GM19043 (cell line): Measurements from ENCODE around the gene LRMDA.

Experiments used
- ATAC-seq: cut with Tn5 transposase; IDR thresholded peaks from one replicate; pipeline ENCODE4 v1.9.1; 2021; ENCODE audit warnings: low read depth; ENCODE audit not compliant: unreplicated experiment

LRMDA gene

DNA sequence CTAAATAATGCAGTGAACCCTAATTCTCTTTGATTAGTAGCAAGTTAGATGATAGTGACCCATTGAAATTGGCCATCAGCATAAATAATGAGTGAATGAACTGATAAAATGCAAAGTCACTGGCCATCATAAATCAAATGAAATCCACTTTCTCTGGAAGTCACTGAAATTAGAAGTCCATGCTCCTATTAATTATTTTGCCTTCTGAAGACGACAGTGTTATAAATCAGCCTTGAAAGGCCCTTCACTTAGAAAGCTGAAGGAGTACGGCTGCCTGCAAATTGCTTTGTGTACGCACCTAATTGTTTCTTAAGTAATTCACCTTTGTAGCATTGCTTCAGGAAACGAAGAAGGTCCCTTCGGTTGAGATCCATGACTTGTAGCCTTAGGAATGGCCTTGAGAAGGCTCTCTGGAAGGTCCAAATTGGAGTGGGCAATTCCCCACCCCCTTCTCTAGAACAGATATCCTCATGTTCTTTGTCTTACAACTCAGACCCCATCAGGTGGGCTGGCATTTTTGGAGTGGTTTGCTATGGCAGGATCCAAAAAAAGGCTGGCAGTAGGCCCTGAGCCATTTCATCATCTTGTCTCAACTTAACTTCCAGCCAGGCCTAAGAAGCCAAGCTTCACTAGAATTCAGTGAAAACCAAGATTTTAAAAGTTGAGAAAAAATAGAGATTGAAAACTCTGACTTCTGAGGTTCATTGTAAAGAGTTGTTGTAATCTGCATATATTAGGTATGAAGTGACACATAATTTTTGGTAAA, 420.3 kb downstream of the LRMDA start:
- ATAC-seq: no peak

DNA sequence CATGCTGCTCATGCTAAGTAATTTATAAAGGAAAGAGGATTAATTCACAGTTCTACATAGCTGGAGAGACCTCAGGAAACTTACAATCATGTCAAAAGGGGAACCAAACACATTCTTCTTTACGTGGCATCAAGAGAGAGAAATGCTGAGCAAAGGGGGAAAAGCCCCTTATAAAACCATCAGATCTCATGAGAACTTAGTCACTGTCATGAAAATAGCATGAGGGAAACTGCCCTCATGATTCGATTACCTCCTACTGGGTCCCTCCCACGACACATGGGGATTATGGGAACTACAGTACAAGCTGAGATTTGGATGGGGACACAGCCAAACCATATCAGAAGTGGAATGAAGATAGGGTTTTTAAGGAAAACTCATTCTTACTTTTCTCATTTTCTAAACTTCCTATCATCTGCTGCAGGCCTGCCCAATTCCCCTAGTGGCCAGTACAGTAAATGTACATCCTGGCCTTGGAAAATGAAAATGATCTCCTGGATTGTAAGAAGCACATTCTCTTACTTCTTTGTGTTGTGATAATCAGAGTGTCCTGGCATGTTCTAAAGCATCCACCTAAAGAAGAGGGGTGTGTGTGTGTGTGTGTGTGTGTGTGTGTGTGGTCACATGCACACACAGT, 421.5 kb downstream of the LRMDA start:
- ATAC-seq: no peak

DNA sequence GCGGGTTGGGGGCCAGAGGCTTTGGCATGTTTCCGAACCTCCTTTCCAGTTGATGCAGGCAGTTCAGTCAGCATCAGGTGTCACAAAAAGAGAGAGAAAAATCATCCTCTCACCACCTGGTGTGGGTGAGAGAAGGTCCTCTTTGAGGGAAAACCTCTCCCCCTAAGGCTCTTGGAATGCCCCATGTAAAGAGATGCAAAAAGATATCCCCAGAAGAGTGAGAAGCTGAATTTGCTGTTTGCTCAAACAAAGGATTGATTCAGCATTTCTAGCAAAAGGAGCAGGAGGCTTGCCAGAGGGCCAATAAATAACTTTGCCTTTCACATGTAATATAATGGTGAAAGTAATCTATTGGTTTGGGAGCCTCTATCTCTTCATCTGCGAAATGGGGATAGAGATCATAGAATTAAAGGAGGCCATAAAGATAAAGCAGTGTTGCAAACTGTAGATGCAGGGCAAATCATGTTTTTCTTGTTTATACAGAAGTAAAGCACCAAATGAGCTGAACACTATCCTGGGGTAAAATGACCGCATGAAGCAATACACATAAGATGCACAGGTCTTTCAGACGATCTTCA, 425.9 kb downstream of the LRMDA start:
- ATAC-seq: no peak

DNA sequence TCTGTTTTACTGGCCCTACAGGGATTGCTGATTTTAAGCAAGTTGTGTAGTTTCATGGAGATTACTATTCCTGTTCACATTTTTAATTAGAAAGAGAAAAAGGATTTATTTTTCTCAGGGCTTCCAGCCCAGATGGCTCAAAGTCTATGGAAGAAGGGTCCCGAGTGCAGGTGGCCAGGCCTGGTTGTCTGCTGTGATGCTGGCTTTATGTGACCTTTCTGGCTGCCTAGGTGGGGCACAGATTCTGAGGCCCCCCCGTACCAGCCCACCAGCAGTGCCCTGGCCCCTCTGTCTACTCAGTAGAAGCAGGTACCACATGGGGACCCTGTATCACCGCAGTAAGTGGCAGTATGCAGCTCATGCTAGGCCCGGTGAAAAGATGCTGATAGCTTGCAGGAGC, 426.5 kb downstream of the LRMDA start:
- ATAC-seq: no peak

DNA sequence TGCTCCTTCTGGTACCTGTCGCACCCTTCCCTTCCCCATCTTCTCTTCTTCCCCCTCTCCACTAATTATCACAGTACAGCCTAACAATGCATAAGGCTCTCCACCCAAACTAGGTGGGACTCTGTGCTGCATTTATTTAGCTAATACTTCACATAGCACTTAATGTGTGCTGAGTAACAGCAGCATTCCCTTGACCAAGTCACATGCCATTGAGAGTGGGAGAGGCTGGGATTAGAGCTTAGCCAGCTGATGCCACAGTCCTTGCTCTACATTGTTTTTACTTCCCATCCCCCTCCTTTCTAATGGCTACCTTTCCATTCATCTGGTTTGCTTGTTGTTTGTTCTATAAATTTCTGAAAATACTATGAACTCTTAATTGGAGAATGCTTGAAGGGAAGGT, 426.9 kb downstream of the LRMDA start:
- ATAC-seq: no peak

DNA sequence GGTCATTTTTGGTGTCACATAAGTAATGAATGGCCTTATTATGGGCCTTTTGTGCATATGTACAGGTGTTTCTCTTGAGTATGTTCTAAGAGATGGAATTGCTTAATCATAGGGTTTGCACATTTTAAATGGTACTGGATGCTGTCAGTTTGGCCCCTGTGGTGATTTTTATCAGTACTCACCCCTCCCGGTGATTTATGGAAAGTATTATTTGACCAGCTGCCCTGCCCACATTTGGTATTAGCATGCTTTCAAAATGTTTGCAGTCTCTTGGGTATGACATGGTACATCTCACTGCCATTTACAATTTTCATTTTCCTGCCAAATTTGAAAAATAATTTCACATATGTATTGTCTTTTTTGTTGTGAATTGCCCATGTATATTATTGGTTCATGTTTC, 427.7 kb downstream of the LRMDA start:
- ATAC-seq: no peak

DNA sequence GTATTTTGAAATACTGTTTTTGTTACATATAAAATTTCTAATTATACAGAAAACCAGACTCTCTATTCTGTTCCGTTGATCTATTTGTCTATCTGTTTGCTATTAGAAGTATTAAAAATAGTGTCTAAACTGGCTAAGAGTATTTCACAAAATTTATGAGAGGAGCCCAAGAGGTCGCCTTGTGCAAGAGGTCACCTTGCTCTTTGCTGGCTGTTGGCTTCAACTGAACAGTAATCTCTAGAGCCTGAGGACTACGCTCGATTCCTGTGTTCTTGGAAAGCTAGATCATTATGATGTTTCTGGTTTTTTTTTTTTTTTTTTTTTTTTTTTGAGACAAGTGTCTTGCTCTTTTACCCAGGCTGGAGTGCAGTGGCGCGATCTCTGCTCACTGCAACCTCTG, 428.6 kb downstream of the LRMDA start:
- no peak for ATAC-seq

DNA sequence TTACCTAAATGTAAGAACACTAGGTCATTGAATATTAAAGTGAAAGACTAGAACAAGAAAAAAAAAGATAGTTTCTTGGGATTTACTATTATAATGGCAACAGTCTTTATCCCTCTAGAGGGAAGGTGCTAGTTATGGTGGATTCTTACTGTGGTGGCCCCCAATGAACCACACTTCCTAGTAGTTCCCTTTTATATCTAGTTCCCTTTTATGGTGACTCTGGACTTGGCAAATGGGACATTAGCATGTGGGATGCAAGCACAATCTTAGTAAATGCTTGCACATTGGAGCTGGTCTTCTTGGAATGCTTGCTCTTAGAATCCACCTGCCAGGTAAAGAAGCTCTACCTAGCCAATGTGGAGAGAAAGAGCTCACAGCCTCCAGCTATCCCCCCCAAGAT, 430.2 kb downstream of the LRMDA start:
- ATAC-seq: no peak

DNA sequence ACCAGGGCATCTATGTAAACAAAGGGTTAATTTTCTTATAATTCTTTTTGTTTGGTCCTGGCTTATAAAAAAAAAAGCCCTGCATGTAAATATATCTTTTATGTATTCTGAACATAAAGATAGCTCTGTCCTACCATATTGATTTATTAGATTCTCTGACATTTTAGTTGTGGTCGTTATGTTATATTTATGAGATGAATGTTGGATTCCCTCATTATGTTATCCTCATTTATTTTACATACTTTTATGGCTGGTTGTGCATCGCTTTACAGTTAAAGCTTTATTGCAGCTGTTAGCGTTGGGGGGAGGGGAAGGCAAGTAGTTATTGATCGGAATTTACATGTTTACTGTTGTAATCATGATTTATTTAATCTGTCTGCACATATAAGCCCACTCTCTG, 431.5 kb downstream of the LRMDA start:
- no peak for ATAC-seq

DNA sequence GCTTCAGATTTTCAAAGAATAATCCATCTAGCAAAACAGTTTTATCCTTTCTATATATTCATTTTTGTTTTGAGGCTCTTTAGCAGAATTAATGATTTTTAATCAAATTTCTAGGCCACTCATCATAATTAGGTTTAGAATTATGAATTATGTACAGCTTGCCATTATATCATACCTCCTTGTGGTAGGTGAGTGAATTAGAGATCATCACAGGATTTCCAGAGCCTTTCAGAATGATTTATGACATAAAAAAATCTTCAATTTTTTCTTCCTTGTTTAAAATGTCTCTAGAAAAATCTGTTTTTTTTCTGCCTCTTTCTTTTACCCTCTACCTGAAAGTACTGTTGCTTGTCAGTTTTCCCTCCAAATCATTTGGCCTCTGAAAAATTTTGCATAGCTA, 433.3 kb downstream of the LRMDA start:
- ATAC-seq: no peak

DNA sequence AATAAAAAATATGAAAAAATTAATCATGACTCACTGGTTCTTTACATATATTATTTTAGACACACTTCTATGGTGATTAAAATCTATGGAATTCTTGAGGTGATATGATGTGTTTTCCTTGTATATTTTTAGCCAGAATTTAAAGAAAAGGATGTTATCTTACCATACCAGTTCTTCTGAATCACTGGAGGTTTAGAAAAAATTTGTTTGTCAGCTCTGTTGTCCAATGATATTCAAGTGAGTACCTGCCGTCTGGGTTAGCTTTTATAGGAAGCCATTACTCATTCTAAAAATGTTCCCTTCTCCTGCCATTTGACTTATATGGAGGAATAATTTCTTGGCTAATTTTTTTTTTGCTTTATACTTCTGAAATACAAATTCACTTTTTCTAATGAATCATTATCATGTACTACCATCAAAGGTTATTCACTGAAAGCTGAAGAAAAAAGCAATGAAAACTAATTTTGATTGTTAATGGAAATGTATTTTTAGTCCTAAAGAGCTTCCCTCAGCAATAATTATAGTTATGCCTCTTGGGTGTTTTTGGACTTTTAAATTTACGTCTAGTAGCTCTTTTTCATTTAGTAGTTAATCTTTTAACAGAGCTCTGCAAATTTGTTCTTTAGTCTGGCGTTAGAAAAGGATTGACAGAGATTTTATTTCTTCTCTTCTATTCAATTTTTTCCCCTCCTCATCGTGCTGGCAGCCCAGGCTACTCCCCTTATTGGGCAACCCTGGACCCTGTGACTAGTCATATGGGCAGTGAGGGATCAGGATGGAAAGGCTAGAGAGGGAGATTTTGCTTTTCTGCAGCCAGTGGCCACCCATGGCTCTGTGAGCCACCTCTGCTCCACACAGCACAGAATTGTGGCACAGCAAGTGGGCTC, 434.2 kb downstream of the LRMDA start:
- no peak for ATAC-seq

DNA sequence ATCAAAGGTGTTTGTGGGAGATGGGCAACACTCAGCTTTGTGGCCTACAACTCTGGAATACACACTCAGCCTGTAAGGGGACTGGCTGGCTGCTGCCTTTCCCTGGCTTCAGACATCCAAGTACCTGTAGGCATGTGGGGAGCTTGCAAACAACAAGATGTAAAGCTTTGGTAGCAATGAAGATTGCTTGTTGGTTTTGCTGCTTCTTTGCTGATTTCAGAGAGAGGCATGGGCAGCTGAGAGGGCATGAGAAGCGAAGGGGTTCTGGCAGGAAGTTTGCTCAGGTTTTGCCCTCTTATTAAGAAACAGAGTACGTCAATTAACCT, 434.8 kb downstream of the LRMDA start:
- no peak for ATAC-seq

DNA sequence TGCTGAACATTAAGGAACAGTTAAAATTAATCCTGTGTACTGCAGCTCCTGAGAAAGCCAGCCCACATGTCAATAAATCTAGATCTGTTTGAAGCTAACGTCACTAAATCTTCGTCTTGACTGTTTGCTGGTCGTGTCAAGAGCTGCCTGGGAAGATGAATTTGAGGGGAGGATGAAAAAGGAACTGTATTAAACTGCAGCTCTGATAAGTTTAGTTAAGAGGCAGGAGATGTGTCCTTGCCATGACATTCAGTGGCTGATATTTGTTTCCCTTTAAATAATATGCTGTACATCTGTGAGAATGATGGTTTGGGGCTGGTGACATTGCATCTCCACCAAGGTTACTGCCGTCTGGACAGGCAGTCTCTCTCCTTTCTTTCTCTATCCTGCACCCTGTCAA, 435.3 kb downstream of the LRMDA start:
- no peak for ATAC-seq

DNA sequence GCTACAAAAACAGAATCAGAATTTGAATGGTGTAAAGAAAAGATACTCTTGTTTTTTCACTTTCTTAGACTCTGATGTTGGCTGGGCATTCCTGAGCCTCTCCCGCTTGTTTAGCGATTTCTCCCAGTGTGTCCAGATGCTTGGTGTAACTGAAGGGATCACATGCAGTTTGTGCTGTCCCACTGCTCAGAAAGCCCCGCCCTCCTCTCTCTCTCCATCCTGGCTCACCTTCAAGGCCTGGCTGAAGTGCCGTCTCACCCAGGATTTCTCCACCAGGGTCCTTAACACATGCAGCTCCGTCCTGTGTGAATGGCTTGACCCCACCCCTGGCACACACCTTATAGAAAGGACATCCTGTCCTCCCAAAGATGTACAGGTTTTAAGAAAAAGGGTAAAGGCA, 437.1 kb downstream of the LRMDA start:
- ATAC-seq: no peak

DNA sequence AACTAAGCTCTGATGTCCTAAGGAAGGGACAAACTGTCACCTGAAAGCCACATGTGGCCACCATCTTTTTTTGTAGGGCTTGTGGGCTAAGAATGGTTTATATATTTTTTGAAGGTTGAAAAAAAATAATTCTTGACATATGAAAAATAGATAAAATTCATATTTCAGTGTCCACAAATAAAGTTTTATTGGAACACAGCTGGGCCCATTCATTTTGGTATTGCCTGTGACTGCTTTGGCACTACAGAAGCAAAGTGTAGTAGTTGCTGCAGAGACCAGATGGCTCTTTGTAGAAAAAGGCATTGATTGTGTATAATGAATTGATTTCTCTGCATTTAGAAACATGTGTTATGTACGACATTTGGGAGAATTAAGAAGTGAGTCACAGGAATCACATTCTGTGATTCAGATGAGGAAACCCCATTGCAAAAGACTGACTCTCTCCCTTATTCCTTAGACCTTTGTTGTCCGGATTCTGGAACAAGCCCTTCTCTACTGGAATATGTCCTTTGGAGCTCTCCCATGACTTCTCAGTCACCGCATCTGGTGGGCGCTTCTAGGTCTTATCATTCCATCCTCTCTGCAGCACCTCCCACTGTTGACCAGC, 438.7 kb downstream of the LRMDA start:
- ATAC-seq: no peak

DNA sequence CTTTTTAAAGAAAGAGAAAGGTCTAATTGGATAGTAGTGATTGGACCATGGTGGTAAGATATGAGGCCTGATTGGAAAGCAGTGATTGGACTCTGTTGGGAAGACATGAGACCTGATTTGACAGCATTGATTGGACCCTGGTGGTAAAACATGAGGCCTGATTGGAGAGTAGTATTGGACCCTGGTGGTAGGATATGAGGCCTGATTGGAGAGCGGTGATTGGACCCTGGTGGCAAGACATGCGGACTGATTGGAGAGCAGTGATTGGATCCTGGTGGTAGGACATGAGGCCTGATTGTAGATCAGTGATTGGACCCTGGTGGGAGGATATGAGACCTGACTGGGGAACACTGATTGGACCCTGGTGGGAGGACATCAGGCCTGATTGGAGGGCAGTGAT, 444.3 kb downstream of the LRMDA start:
- ATAC-seq: no peak

DNA sequence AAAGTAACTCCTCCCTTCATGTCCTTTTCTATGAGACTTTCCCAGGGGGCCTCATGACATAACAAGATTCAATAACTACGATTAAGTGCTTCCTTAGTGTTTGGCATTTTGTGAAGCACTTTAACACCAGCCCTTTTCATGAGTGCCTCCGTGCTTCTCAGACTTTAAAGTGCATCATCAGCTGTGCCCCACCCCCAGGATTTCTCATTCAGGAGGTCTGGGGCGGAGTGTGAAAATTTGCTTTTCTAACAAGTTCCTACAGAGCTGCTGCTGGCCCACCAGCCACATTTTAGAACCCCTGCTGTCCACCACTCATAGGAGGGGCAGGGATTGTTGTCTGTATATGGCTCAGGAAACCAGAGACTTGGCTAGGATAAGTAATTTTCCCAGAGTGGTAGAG, 445.3 kb downstream of the LRMDA start:
- no peak for ATAC-seq

DNA sequence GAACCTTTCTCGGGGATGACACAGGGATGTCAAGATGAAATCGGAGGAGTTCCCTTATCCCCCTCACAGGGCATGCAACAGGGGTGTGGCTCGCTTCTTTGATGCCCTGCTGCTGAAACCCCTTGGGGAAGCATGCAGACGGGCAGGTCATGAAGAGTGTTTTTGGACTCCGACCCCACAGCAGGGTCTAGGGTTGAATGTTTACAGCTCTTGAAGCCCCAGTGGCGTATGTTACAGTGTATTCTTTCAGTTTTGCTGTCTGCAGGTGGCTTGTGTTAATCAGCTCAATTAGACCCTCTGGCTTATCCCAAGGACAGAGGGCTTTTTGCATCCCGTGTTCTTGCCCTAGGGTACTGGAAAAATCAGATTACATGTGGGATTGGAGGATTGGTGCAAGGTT, 446.5 kb downstream of the LRMDA start:
- no peak for ATAC-seq

DNA sequence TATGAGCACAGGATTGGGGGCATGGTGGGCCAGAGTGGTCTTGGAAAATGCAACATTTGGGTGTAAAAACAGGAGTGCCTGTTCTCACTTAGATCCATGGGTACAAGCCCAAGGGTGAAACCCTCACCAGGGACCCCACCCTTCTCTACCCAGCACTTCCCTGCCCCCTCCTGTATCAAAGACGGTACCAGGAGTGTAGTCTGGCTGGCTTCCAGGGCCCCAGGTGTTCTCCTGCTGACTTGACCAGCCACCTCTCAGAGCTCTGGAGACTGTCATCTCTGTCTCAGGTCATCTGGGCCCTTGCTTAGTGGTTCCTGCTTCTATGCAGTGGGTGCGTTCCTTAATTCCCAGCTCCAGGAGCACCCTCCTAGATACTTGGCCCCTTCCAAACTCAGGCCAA, 447.2 kb downstream of the LRMDA start:
- ATAC-seq: no peak

DNA sequence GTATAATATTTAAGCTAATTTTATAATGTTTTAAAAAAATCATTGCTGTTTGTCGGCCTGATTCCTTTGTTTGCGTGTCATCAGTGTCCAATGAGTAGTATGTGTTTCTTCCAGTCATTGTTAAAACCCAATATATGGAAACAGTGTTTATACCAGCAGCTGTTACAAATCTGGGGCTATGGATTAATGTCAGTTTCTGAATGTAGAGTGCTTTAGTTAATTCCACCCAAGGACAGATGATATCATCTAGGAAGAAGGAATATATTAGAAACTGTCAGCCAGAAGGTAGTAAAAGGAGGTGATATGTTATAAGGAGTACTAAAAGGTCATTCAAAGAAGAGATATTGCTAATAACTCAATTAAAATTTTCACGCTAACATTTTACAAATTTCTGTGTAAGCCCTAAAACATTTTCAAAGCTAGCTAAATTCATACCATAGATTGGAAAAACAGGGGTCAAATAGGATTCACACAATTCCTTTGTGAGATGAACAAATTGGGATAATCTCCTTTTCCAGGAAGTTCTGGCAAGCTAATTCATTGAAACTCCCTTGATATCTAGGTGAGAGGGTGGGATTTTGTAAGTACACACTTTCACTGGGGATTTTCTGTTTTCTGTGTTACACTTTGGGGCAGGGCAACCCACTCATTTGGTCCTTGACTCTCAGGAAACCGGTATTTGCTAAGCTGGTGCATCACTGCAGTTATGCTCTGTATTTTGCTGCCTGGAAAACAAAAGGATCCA, 448.8 kb downstream of the LRMDA start:
- no peak for ATAC-seq
